HEK293T (cell line): Measurements from ENCODE around the gene THRB.

Experiments
- ARNT ChIP-seq: fragments of 450-650 bp; IDR thresholded peaks from 2 replicates; pipeline ENCODE4 v1.6.1; 2017; ENCODE audit warnings: mild to moderate bottlenecking
- BHLHE40 ChIP-seq: fragments of 450-650 bp; IDR thresholded peaks from 2 replicates; pipeline ENCODE4 v1.6.1; 2016; ENCODE audit warnings: mild to moderate bottlenecking, moderate library complexity, borderline replicate concordance
- CTBP1 ChIP-seq: fragments of 450-650 bp; IDR thresholded peaks from 2 replicates; pipeline ENCODE4 v1.6.1; 2016; ENCODE audit warnings: borderline replicate concordance
- ELF4 ChIP-seq: fragments of 450-650 bp; IDR thresholded peaks from 2 replicates; pipeline ENCODE4 v1.6.1; 2017; ENCODE audit warnings: antibody characterized with exemption
- FOXA1 ChIP-seq: fragments of 450-650 bp; IDR thresholded peaks from 2 replicates; pipeline ENCODE4 v1.6.1; 2016; ENCODE audit warnings: mild to moderate bottlenecking
- FOXK2 ChIP-seq: fragments of 450-650 bp; IDR thresholded peaks from 2 replicates; pipeline ENCODE4 v1.6.1; 2016; ENCODE audit warnings: mild to moderate bottlenecking
- FOXM1 ChIP-seq: fragments of 450-650 bp; IDR thresholded peaks from 2 replicates; pipeline ENCODE4 v1.6.1; 2017; ENCODE audit warnings: mild to moderate bottlenecking, borderline replicate concordance
- L3MBTL2 ChIP-seq: fragments of 450-650 bp; conservative IDR thresholded peaks from 2 replicates; pipeline ENCODE4 v1.6.1; 2016; ENCODE audit warnings: mild to moderate bottlenecking
- NFRKB ChIP-seq: fragments of 450-650 bp; IDR thresholded peaks from 2 replicates; pipeline ENCODE4 v1.6.1; 2016; ENCODE audit warnings: mild to moderate bottlenecking, moderate library complexity
- SP1 ChIP-seq: fragments of 450-650 bp; IDR thresholded peaks from 2 replicates; pipeline ENCODE4 v1.6.1; 2017
- SUZ12 ChIP-seq: fragments of 450-650 bp; IDR thresholded peaks from 2 replicates; pipeline ENCODE4 v1.6.1; 2016; ENCODE audit warnings: mild to moderate bottlenecking
- TARDBP ChIP-seq: fragments of 450-650 bp; IDR thresholded peaks from 2 replicates; pipeline ENCODE4 v1.6.1; 2016
- TF ChIP-seq, protein P1 (sequence below): fragments of 450-650 bp; IDR thresholded peaks from 2 replicates; pipeline ENCODE4 v1.6.1; 2016

GRCh38 chr3:24503616-24504113, 9.0 kb upstream of the THRB start:
- TF ChIP-seq SP1 (no peak), FOXM1 (no peak), NFRKB (no peak), BHLHE40 (no peak), FOXK2 (no peak), SUZ12 (no peak), CTBP1 (no peak), L3MBTL2 (no peak), ELF4 (no peak), TARDBP (no peak), FOXA1 (no peak), ARNT (no peak)
- TF ChIP-seq, protein P1, sequence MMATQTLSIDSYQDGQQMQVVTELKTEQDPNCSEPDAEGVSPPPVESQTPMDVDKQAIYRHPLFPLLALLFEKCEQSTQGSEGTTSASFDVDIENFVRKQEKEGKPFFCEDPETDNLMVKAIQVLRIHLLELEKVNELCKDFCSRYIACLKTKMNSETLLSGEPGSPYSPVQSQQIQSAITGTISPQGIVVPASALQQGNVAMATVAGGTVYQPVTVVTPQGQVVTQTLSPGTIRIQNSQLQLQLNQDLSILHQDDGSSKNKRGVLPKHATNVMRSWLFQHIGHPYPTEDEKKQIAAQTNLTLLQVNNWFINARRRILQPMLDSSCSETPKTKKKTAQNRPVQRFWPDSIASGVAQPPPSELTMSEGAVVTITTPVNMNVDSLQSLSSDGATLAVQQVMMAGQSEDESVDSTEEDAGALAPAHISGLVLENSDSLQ = no peak
